Neuron (in vitro differentiated cells): ENCODE measurements around the gene C11orf68.
A peak's percentile ranks its signal among the peaks of the same experiment; 100 is the strongest.

Experiments used
- H2AFZ ChIP-seq: one replicate; pipeline ENCODE4 v1.6.1; 2013; ENCODE audit warnings: low read depth, mild to moderate bottlenecking, inconsistent platforms, low read length, moderate library complexity
- H3K27me3 ChIP-seq: one replicate; pipeline ENCODE4 v1.6.1; 2013; ENCODE audit warnings: low read length; ENCODE audit not compliant: insufficient read depth
- H3K36me3 ChIP-seq: one replicate; pipeline ENCODE4 v1.6.1; 2013; ENCODE audit warnings: low read length; ENCODE audit not compliant: insufficient read depth
- H3K4me1 ChIP-seq: one replicate; pipeline ENCODE4 v1.6.1; 2013; ENCODE audit warnings: low read length; ENCODE audit not compliant: insufficient read depth
- H3K4me3 ChIP-seq: 2 replicates; pipeline ENCODE4 v1.5.1; 2013; ENCODE audit warnings: mild to moderate bottlenecking, low read length, moderate library complexity
- H3K9me3 ChIP-seq: one replicate; pipeline ENCODE4 v1.6.1; 2013; ENCODE audit warnings: low read length

Gene C11orf68

GRCh38 chr11:65917434-65918210 is 1.2 kb downstream of the C11orf68 start:
- no peaks in the 10 kb centered on the region for H3K9me3 ChIP-seq
- peak overlapping the region; percentile 96 for H3K4me3 ChIP-seq
- H2AFZ ChIP-seq, result no peak overlapping the region
- no peaks in the 10 kb centered on the region for H3K27me3 ChIP-seq
- H3K4me1 ChIP-seq, result peaks cover 23% of the 10 kb centered on the region
- H3K36me3 ChIP-seq, result peaks cover 14% of the 10 kb centered on the region

- H3K4me1 ChIP-seq, result peaks cover 23% of the 10 kb centered on the region
These were observed 1.8 kb downstream of the C11orf68 start for GRCh38 chr11:65917077-65917433.

GRCh38 chr11:65916391-65916790 is 2.5 kb downstream of the C11orf68 start:
- peaks cover 6% of the 10 kb centered on the region for H3K36me3 ChIP-seq
- H3K4me3 ChIP-seq, result no peak overlapping the region

More at GRCh38 chr11:65917077-65917433, 1.8 kb downstream of the C11orf68 start:
- Histone ChIP-seq H3K27me3 (no peaks in the 10 kb centered on the region), H2AFZ (no peak overlapping the region), H3K4me3 (no peak overlapping the region), H3K36me3 (peaks cover 9% of the 10 kb centered on the region), H3K9me3 (no peaks in the 10 kb centered on the region)

GRCh38 chr11:65915821-65916251 is 3.0 kb downstream of the C11orf68 start:
- H3K4me3 ChIP-seq, result no peak overlapping the region
- H2AFZ ChIP-seq, result no peak overlapping the region
- no peaks in the 10 kb centered on the region for H3K27me3 ChIP-seq
- no peaks in the 10 kb centered on the region for H3K9me3 ChIP-seq
- peaks cover 4% of the 10 kb centered on the region for H3K36me3 ChIP-seq
- H3K4me1 ChIP-seq, result peaks cover 22% of the 10 kb centered on the region

More at GRCh38 chr11:65916391-65916790, 2.5 kb downstream of the C11orf68 start:
- Histone ChIP-seq H3K9me3 (no peaks in the 10 kb centered on the region), H3K4me1 (peaks cover 23% of the 10 kb centered on the region), H3K27me3 (no peaks in the 10 kb centered on the region), H2AFZ (no peak overlapping the region)

- Histone ChIP-seq H3K4me3 (no peak overlapping the region), H3K27me3 (no peaks in the 10 kb centered on the region), H2AFZ (no peak overlapping the region), H3K4me1 (peaks cover 16% of the 10 kb centered on the region), H3K36me3 (peaks cover 4% of the 10 kb centered on the region), H3K9me3 (no peaks in the 10 kb centered on the region)
These were observed 3.6 kb downstream of the C11orf68 start for GRCh38 chr11:65915101-65915820.

GRCh38 chr11:65912845-65913244 is 6.0 kb downstream of the C11orf68 start:
- Histone ChIP-seq H3K36me3 (peaks cover 4% of the 10 kb centered on the region), H3K27me3 (no peaks in the 10 kb centered on the region), H3K9me3 (no peaks in the 10 kb centered on the region), H2AFZ (no peak overlapping the region), H3K4me1 (peaks cover 6% of the 10 kb centered on the region), H3K4me3 (no peak overlapping the region)

GRCh38 chr11:65911682-65912568 is 6.9 kb downstream of the C11orf68 start:
- Histone ChIP-seq H3K36me3 (no peaks in the 10 kb centered on the region), H3K4me3 (no peak overlapping the region), H3K4me1 (no peaks in the 10 kb centered on the region), H2AFZ (peak overlapping the region; percentile 33), H3K27me3 (no peaks in the 10 kb centered on the region), H3K9me3 (no peaks in the 10 kb centered on the region)

GRCh38 chr11:65907878-65908277 is 11.0 kb downstream of the C11orf68 start:
- Histone ChIP-seq H3K9me3 (no peaks in the 10 kb centered on the region), H3K4me1 (peaks cover 6% of the 10 kb centered on the region), H3K4me3 (no peak overlapping the region), H3K36me3 (no peaks in the 10 kb centered on the region), H3K27me3 (no peaks in the 10 kb centered on the region), H2AFZ (no peak overlapping the region)

GRCh38 chr11:65906602-65907001 is 12.3 kb downstream of the C11orf68 start:
- Histone ChIP-seq H3K27me3 (peaks cover 7% of the 10 kb centered on the region), H3K36me3 (no peaks in the 10 kb centered on the region), H3K4me3 (no peak overlapping the region), H3K4me1 (peaks cover 13% of the 10 kb centered on the region), H2AFZ (no peak overlapping the region), H3K9me3 (no peaks in the 10 kb centered on the region)

GRCh38 chr11:65903715-65904114 is 15.1 kb downstream of the C11orf68 start:
- Histone ChIP-seq H3K4me3 (no peak overlapping the region), H3K27me3 (peaks cover 21% of the 10 kb centered on the region), H3K36me3 (no peaks in the 10 kb centered on the region), H3K4me1 (peaks cover 13% of the 10 kb centered on the region), H3K9me3 (no peaks in the 10 kb centered on the region), H2AFZ (no peak overlapping the region)

GRCh38 chr11:65903068-65903481 is 15.8 kb downstream of the C11orf68 start:
- Histone ChIP-seq H3K27me3 (peaks cover 21% of the 10 kb centered on the region), H3K36me3 (no peaks in the 10 kb centered on the region), H3K9me3 (no peaks in the 10 kb centered on the region), H3K4me1 (peaks cover 13% of the 10 kb centered on the region), H3K4me3 (no peak overlapping the region), H2AFZ (no peak overlapping the region)

- Histone ChIP-seq H3K4me1 (peaks cover 13% of the 10 kb centered on the region), H3K4me3 (no peak overlapping the region), H3K9me3 (no peaks in the 10 kb centered on the region), H2AFZ (no peak overlapping the region), H3K27me3 (peaks cover 21% of the 10 kb centered on the region), H3K36me3 (no peaks in the 10 kb centered on the region)
These were observed 18.0 kb downstream of the C11orf68 start for GRCh38 chr11:65900899-65901180.
